ENCODE data around the gene DENND4C.

Gene DENND4C

GRCh38 chr9:19283072-19283710 lies 52.7 kb downstream of the DENND4C start:
- Histone ChIP-seq H2AFZ (no peak overlapping the region), H3K9ac (no peak overlapping the region), H3K4me3 (ENCODE audit: low read depth, low read length) (no peak overlapping the region), H3K27ac (no peak overlapping the region), H3K36me3 (ENCODE audit: control insufficient read depth, insufficient read depth, low read length) (no peaks in the 10 kb centered on the region), H3K27me3 (ENCODE audit: control insufficient read depth, insufficient read depth, low read length) (no peaks in the 10 kb centered on the region), H3K4me1 (no peaks in the 10 kb centered on the region), H3K9me3 (ENCODE audit: control insufficient read depth, low read length) (no peaks in the 10 kb centered on the region), H3K4me2 (ENCODE audit: low read length) (no peak overlapping the region), H3K79me2 (peaks cover 15% of the 10 kb centered on the region)
- TF ChIP-seq CTCF (IDR thresholded peaks at IDR 0.05), result no peak

- Histone ChIP-seq H3K79me2 (peaks cover 10% of the 10 kb centered on the region), H3K4me3 (ENCODE audit: low read depth, low read length) (no peak overlapping the region), H3K4me1 (no peaks in the 10 kb centered on the region), H3K9me3 (ENCODE audit: control insufficient read depth, low read length) (no peaks in the 10 kb centered on the region), H3K27ac (no peak overlapping the region), H2AFZ (no peak overlapping the region), H3K36me3 (ENCODE audit: control insufficient read depth, insufficient read depth, low read length) (no peaks in the 10 kb centered on the region), H3K4me2 (ENCODE audit: low read length) (no peak overlapping the region), H3K27me3 (ENCODE audit: control insufficient read depth, insufficient read depth, low read length) (no peaks in the 10 kb centered on the region), H3K9ac (no peak overlapping the region)
- no peak for TF ChIP-seq CTCF (IDR thresholded peaks at IDR 0.05)
Observed at GRCh38 chr9:19284729-19285128, 54.2 kb downstream of the DENND4C start.

GRCh38 chr9:19286634-19287188 lies 56.2 kb downstream of the DENND4C start:
- Histone ChIP-seq H3K9me3 (ENCODE audit: control insufficient read depth, low read length) (no peaks in the 10 kb centered on the region), H2AFZ (no peak overlapping the region), H3K4me3 (ENCODE audit: low read depth, low read length) (no peak overlapping the region), H3K27me3 (ENCODE audit: control insufficient read depth, insufficient read depth, low read length) (no peaks in the 10 kb centered on the region), H3K27ac (no peak overlapping the region), H3K79me2 (peaks cover 7% of the 10 kb centered on the region), H3K36me3 (ENCODE audit: control insufficient read depth, insufficient read depth, low read length) (no peaks in the 10 kb centered on the region), H3K9ac (no peak overlapping the region), H3K4me1 (no peaks in the 10 kb centered on the region), H3K4me2 (ENCODE audit: low read length) (no peak overlapping the region)
- TF ChIP-seq CTCF (IDR thresholded peaks at IDR 0.05), result no peak

GRCh38 chr9:19288081-19288480 lies 57.6 kb downstream of the DENND4C start:
- no peak overlapping the region for H3K27ac ChIP-seq
- H3K79me2 ChIP-seq, result peaks cover 7% of the 10 kb centered on the region
- no peak overlapping the region for H3K4me2 ChIP-seq (ENCODE audit: low read length)
- no peak overlapping the region for H3K9ac ChIP-seq
- no peaks in the 10 kb centered on the region for H3K9me3 ChIP-seq (ENCODE audit: control insufficient read depth, low read length)
- no peak overlapping the region for H3K4me3 ChIP-seq (ENCODE audit: low read depth, low read length)
- no peaks in the 10 kb centered on the region for H3K27me3 ChIP-seq (ENCODE audit: control insufficient read depth, insufficient read depth, low read length)
- no peak for TF ChIP-seq CTCF (IDR thresholded peaks at IDR 0.05)
- H3K4me1 ChIP-seq, result no peaks in the 10 kb centered on the region
- no peaks in the 10 kb centered on the region for H3K36me3 ChIP-seq (ENCODE audit: control insufficient read depth, insufficient read depth, low read length)
- H2AFZ ChIP-seq, result no peak overlapping the region

- H3K36me3 ChIP-seq (ENCODE audit: control insufficient read depth, insufficient read depth, low read length), result no peaks in the 10 kb centered on the region
Observed at GRCh38 chr9:19290103-19290502, 59.6 kb downstream of the DENND4C start.

More at GRCh38 chr9:19290103-19290502, 59.6 kb downstream of the DENND4C start:
- Histone ChIP-seq H3K9ac (no peak overlapping the region), H3K9me3 (ENCODE audit: control insufficient read depth, low read length) (no peaks in the 10 kb centered on the region), H3K4me3 (ENCODE audit: low read depth, low read length) (no peak overlapping the region), H3K27me3 (ENCODE audit: control insufficient read depth, insufficient read depth, low read length) (no peaks in the 10 kb centered on the region), H3K4me2 (ENCODE audit: low read length) (no peak overlapping the region), H3K27ac (no peak overlapping the region), H3K4me1 (no peaks in the 10 kb centered on the region), H2AFZ (no peak overlapping the region), H3K79me2 (peaks cover 3% of the 10 kb centered on the region)
- no peak for TF ChIP-seq CTCF (IDR thresholded peaks at IDR 0.05)
